Loucy (cell line): ENCODE measurements around the gene AP3S1.

ENCODE experiments used
- CTCF ChIP-seq: fragments of 200-600 bp; sonication (generic); conservative IDR thresholded peaks from 2 replicates; pipeline ENCODE4 v1.5.1; 2014; ENCODE audit warnings: mild to moderate bottlenecking, antibody characterized with exemption, low read length
- EZH2phosphoT487 ChIP-seq: fragments of 200-600 bp; IDR thresholded peaks from 2 replicates; pipeline ENCODE4 v1.6.1; 2018; ENCODE audit warnings: antibody characterized with exemption, mild to moderate bottlenecking, moderate library complexity, borderline replicate concordance

- TF ChIP-seq CTCF = no peak
- TF ChIP-seq EZH2phosphoT487 = no peak
Observed at GRCh38 chr5:115850744-115851416, 9.1 kb downstream of the AP3S1 start.
